ENCODE data around the gene SPTAN1. TPM values are rescaled to one million over a fixed set of nuclear protein-coding genes. Genes with fewer than 3 reads are reported as not detected.
A peak's percentile ranks its signal among the peaks of the same experiment; 100 is the strongest.

The SPTAN1 gene
- total RNA-seq, 1 donor from 2014 or later = 355 TPM

DNA sequence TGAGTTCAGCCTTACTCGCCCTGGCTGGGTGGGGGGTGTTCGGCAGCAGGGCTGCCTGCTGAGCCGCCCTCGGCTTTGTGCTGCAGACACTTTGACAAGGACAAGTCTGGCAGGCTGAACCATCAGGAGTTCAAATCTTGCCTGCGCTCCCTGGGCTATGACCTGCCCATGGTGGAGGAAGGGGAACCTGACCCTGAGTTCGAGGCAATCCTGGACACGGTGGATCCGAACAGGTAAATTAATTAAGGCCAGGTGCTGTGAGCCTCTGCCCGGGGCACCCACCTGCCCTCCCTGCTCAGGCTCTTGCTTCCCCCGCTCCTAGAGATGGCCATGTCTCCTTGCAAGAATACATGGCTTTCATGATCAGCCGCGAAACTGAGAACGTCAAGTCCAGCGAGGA lies 80.1 kb downstream of the SPTAN1 start:
- no peak overlapping the region for H3K4me3 Mint-ChIP-seq (ENCODE audit: unreplicated experiment)
- H3K27ac Mint-ChIP-seq (ENCODE audit: unreplicated experiment) = peak overlapping the region; percentile 60
- H3K9me3 Mint-ChIP-seq (ENCODE audit: unreplicated experiment) = no peaks in the 10 kb centered on the region
- no peak for DNase-seq (ENCODE audit: extremely low spot score, unreplicated experiment)
- TF ChIP-seq, protein P1, sequence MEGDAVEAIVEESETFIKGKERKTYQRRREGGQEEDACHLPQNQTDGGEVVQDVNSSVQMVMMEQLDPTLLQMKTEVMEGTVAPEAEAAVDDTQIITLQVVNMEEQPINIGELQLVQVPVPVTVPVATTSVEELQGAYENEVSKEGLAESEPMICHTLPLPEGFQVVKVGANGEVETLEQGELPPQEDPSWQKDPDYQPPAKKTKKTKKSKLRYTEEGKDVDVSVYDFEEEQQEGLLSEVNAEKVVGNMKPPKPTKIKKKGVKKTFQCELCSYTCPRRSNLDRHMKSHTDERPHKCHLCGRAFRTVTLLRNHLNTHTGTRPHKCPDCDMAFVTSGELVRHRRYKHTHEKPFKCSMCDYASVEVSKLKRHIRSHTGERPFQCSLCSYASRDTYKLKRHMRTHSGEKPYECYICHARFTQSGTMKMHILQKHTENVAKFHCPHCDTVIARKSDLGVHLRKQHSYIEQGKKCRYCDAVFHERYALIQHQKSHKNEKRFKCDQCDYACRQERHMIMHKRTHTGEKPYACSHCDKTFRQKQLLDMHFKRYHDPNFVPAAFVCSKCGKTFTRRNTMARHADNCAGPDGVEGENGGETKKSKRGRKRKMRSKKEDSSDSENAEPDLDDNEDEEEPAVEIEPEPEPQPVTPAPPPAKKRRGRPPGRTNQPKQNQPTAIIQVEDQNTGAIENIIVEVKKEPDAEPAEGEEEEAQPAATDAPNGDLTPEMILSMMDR (IDR thresholded peaks at IDR 0.05) = no peak
- H3K36me3 Mint-ChIP-seq (ENCODE audit: unreplicated experiment) = peaks cover 40% of the 10 kb centered on the region
- no peaks in the 10 kb centered on the region for H3K27me3 Mint-ChIP-seq (ENCODE audit: unreplicated experiment)
- H3K4me1 Mint-ChIP-seq (ENCODE audit: unreplicated experiment) = peaks cover 40% of the 10 kb centered on the region

DNA sequence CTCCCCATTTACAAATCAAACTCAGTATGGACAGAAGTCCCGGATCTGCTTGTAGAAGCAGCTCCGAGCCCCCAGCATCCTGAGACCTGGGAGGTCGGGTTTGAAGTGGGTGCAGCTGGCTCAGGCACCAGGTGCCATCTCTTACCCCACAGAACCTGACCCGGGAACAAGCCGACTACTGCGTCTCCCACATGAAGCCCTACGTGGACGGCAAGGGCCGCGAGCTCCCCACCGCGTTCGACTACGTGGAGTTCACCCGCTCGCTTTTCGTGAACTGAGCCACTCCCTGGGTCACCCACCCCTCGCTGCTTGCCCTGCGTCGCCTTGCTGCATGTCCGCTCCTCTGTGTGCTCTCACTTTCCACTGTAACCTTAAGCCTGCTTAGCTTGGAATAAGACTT lies 80.7 kb downstream of the SPTAN1 start:
- peak overlapping the region; percentile 96 for H3K27ac Mint-ChIP-seq (ENCODE audit: unreplicated experiment)
- no peak for DNase-seq (ENCODE audit: extremely low spot score, unreplicated experiment)
- peaks cover 38% of the 10 kb centered on the region for H3K36me3 Mint-ChIP-seq (ENCODE audit: unreplicated experiment)
- no peaks in the 10 kb centered on the region for H3K27me3 Mint-ChIP-seq (ENCODE audit: unreplicated experiment)
- H3K4me3 Mint-ChIP-seq (ENCODE audit: unreplicated experiment) = no peak overlapping the region
- H3K9me3 Mint-ChIP-seq (ENCODE audit: unreplicated experiment) = no peaks in the 10 kb centered on the region
- H3K4me1 Mint-ChIP-seq (ENCODE audit: unreplicated experiment) = peaks cover 45% of the 10 kb centered on the region
- TF ChIP-seq, protein P1 (IDR thresholded peaks at IDR 0.05) = no peak

DNA sequence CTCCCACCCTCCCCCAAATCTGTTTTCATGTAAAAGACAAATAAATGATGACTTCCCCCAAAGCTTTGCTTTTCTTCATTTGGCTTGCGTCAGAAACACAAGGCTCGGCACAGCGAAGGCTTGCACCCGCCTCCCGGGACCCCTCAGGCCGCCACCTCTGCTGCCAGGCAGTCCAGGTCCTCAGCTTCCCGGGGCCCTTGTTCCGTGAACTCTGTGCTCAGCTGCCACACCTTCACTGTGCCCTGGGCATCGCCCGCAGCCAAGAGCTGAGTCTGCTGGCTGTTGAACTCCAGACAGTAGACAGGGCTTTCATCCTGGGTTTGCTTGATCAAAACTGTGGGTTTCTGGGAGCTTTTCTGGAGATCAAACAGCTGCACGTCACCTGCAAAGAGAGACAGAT lies 81.2 kb downstream of the SPTAN1 start:
- Mint-ChIP-seq H3K27me3 (ENCODE audit: unreplicated experiment) (no peaks in the 10 kb centered on the region), H3K4me1 (ENCODE audit: unreplicated experiment) (peaks cover 48% of the 10 kb centered on the region), H3K36me3 (ENCODE audit: unreplicated experiment) (peaks cover 40% of the 10 kb centered on the region), H3K9me3 (ENCODE audit: unreplicated experiment) (no peaks in the 10 kb centered on the region), H3K4me3 (ENCODE audit: unreplicated experiment) (no peak overlapping the region), H3K27ac (ENCODE audit: unreplicated experiment) (peak overlapping the region; percentile 96)
- no peak for DNase-seq (ENCODE audit: extremely low spot score, unreplicated experiment)
- TF ChIP-seq, protein P1 (IDR thresholded peaks at IDR 0.05) = no peak

DNA sequence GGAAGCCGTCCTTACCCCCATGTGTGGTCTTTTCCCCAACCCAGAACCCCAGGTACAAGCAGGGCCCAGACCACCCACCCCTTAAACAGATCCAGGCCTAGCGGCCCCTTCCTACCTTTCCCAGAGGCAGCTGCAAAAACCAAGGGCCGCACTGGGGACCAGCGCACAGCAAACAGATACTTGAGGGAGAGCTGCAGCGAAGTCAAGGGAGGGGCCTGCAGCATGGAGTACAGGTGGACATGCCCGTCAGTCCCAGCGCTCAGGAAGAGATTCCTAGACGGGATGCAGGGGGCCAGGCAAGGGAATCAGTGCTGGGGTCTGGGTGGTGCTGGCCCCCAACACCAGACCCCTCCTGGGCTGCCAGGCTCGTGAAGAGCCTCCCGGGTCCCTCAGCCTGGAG lies 81.7 kb downstream of the SPTAN1 start:
- H3K36me3 Mint-ChIP-seq (ENCODE audit: unreplicated experiment) = peaks cover 37% of the 10 kb centered on the region
- H3K4me1 Mint-ChIP-seq (ENCODE audit: unreplicated experiment) = peaks cover 51% of the 10 kb centered on the region
- H3K27ac Mint-ChIP-seq (ENCODE audit: unreplicated experiment) = peak overlapping the region; percentile 96
- H3K9me3 Mint-ChIP-seq (ENCODE audit: unreplicated experiment) = no peaks in the 10 kb centered on the region
- TF ChIP-seq, protein P1 (IDR thresholded peaks at IDR 0.05) = no peak
- no peaks in the 10 kb centered on the region for H3K27me3 Mint-ChIP-seq (ENCODE audit: unreplicated experiment)
- no peak overlapping the region for H3K4me3 Mint-ChIP-seq (ENCODE audit: unreplicated experiment)
- DNase-seq (ENCODE audit: extremely low spot score, unreplicated experiment) = no peak

DNA sequence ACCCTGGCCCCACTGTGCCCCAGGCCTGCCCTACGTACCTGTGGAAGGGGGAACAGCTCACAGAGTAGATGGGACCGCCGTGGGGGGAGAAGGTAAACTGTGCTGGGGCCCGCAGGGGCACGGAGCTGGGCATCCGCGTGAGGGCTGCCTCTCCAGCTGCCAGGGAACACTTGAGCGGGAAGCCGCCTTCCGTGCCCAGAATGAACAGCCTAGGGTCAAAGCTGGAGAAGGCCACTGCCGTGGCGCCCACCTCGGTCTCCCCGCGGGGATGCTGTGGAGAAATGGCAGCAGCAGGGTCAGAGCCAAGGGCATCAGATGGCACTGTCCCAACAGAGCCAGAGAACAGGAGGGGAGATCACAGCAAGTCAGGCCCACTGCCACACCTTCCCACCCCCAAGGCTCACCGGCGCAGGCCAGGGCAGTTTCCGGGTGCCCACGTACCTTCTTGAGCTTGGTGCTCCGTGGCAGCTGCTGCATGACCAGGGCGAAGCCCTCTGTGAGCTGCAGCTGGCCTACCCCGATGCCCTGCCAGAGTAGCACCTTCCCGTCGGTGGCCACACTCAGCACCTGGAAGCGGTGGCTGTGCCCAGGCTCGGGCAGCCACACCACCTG lies 82.4 kb downstream of the SPTAN1 start:
- Mint-ChIP-seq H3K36me3 (ENCODE audit: unreplicated experiment) (peaks cover 33% of the 10 kb centered on the region), H3K9me3 (ENCODE audit: unreplicated experiment) (no peaks in the 10 kb centered on the region), H3K27me3 (ENCODE audit: unreplicated experiment) (no peaks in the 10 kb centered on the region), H3K4me3 (ENCODE audit: unreplicated experiment) (peak overlapping the region; percentile 22), H3K27ac (ENCODE audit: unreplicated experiment) (peak overlapping the region; percentile 96), H3K4me1 (ENCODE audit: unreplicated experiment) (peaks cover 51% of the 10 kb centered on the region)
- DNase-seq (ENCODE audit: extremely low spot score, unreplicated experiment) = no peak
- TF ChIP-seq, protein P1 (IDR thresholded peaks at IDR 0.05) = no peak

All from osteocyte (in vitro differentiated cells).